Upper lobe of left lung (tissue), 6 donors: ENCODE data around the gene FUCA2. TPM values are rescaled to one million over a fixed set of nuclear protein-coding genes. Genes with fewer than 3 reads are reported as not detected.

ENCODE experiments used
- small RNA-seq, 4 donors: library from RNA; depleted of rRNA; stranded (forward); fragments of <200 nt; gene quantifications; one replicate each; pipeline ENCODE3, GENCODE V24; 2016
- total RNA-seq, 6 donors: library from RNA; depleted of rRNA in 4 of 6; stranded (reverse); fragments of >200 nt in 4 of 6; gene quantifications; one replicate each; pipeline versions ENCODE4 v1.1.0 to v1.2.1, GENCODE V29; 2016 to 2021
- donor health status: DM: no; HTN: no; CAD: no; lungs with moderate emphysema.
- donor health status: DM: no; HTN: yes; CAD: no; lungs with severe emphysema.

The FUCA2 gene
- total RNA-seq, 6 donors from 2014 or later = 23.1 to 69.9 (median 34.2) TPM

Small RNA genes within 50 kb of the gene (small RNA-seq; reads per million reads assigned to genes)
- 0 to 0.07 (median 0) reads per million in 4 donors for gene RNA5SP221

Other genes starting within 250 kb of the FUCA2 start
- 10 to 100 TPM in 1 of 6 donors, 1 to 10 TPM in 5; 4.9 to 11.5 (median 6.8) TPM for gene ADAT2, start 61.0 kb downstream of the FUCA2 start, total RNA-seq
- 10 to 100 TPM in 4 of 6 donors, 1 to 10 TPM in 2; 3.4 to 18.5 (median 13.1) TPM for gene PEX3, start 60.9 kb downstream of the FUCA2 start, total RNA-seq
- 100 to 1,000 TPM in 4 of 6 donors, 10 to 100 TPM in 2; 68.1 to 133 (median 109) TPM for gene PHACTR2, start 166.2 kb upstream of the FUCA2 start, total RNA-seq